C4-2B (cell line): ENCODE measurements around the gene FARP2.

ENCODE experiments used
- CTCF ChIP-seq: fragments of 450-650 bp; conservative IDR thresholded peaks from 2 replicates; pipeline ENCODE4 v1.5.1; 2017; ENCODE audit warnings: mild to moderate bottlenecking
- ZFX ChIP-seq: fragments of 450-650 bp; IDR thresholded peaks from 2 replicates; pipeline ENCODE4 v1.6.1; 2017

- TF ChIP-seq CTCF (no peak), ZFX (no peak)
These were observed 31.3 kb upstream of the FARP2 start for GRCh38 chr2:241324775-241325174.
